Activated naive CD4-positive, alpha-beta T cell treated with anti-CD3 and anti-CD28 coated beads, Interleukin-2, amount 50 U/mL, for 16 hours (primary cell): ENCODE data around the gene STX1B.
"Not testable (repeated sequence)": the region's sequence is repeated elsewhere in the genome, so short reads cannot be mapped to it uniquely, and the experiment has no call there.

Experiments used
- DNase-seq: peaks from one replicate; pipeline ENCODE4 v3.0.0-alpha.2; 2020

Gene STX1B

GRCh38 chr16:30948667-30949649, 61.5 kb downstream of the STX1B start, which contains the start of gene ORAI3:
ORAI3 (plus strand) TSS chr16:30949068; CDS start chr16:30949290, 222 bp downstream.
- peak; percentile 30 for DNase-seq

- no peak for DNase-seq
These were observed 62.4 kb downstream of the STX1B start for GRCh38 chr16:30947859-30948666.

GRCh38 chr16:30947541-30947858, 62.9 kb downstream of the STX1B start:
- no peak for DNase-seq

- DNase-seq: no peak
These were observed 63.5 kb downstream of the STX1B start for GRCh38 chr16:30946671-30947540.

- DNase-seq: no peak
These were observed 66.1 kb downstream of the STX1B start for GRCh38 chr16:30944352-30944751.

GRCh38 chr16:30942426-30942806, 68.0 kb downstream of the STX1B start:
- DNase-seq: no peak

- DNase-seq: peak; percentile 63
These were observed 68.6 kb downstream of the STX1B start for GRCh38 chr16:30941600-30942425.

- not testable (repeated sequence) for DNase-seq
These were observed 70.9 kb downstream of the STX1B start for GRCh38 chr16:30939571-30939970.
